HT-29 (cell line): ENCODE data around the gene ARRDC3. TPM values are rescaled to one million over a fixed set of nuclear protein-coding genes. Genes with fewer than 3 reads are reported as not detected.

Experiments
- DNase-seq: peaks from one replicate; pipeline ENCODE4 v3.0.0-alpha.2; 2015; ENCODE audit warnings: low spot score
- total RNA-seq: library from RNA; depleted of rRNA; stranded (reverse); fragments of >200 nt; shearing (Covaris generic); gene quantifications from 2 replicates; pipeline ENCODE4 v1.2.3, GENCODE V29; 2014

Gene ARRDC3
- total RNA-seq, 1 experiment from 2014 or later = 32.0 TPM

DNA sequence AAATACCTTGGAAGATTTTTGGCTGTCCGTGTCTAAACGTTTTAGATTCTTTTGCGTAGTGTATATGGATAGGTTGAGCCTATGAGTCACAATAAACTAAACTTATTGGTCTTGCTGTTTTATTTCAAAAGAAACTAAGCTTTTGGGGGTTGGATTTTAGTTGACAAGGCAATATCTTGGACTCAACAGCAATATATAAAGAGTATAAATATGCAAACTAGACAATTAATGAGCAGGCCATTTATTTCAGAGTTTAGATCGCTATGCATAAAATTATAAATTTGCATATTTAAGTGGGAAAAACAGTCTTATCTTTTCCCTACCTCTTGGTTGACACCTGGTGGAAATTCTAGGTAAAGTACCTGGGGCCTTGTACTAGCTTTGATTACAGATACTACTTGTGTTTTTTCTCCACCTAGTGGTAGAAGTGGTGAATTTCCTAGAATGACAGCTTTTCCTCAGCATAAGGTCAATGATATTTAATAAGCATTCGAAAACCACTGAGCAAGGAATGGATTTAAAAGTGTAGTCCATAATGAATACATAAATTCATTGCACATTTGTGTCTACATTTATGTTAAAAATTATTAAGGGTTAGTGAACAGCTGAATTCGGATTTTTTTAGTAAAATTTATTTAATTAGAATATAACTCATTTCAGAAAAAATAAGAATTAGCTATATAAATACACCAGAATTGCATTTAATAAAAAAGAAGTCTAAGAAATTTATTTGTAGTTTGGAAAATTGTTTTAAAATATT, 1.7 kb upstream of the ARRDC3 start:
- peak; percentile 95 for DNase-seq

DNA sequence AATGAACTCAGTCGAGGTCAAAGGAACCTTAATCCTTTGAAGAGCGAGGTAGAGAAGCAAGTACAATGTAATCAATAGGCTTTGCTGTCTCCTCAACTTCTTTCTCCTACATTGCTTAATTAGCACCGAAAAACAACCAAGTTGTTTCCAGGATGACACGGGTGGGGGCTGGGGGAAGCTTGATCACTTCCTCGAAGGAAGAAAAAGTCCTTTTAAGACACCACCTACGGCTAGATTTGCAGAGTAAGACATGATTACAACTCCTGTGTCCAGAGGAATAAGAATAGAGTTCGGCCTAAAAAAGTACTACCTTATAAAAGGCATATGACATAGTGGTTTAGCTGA, 811 bp upstream of the ARRDC3 start:
- no peak for DNase-seq

DNA sequence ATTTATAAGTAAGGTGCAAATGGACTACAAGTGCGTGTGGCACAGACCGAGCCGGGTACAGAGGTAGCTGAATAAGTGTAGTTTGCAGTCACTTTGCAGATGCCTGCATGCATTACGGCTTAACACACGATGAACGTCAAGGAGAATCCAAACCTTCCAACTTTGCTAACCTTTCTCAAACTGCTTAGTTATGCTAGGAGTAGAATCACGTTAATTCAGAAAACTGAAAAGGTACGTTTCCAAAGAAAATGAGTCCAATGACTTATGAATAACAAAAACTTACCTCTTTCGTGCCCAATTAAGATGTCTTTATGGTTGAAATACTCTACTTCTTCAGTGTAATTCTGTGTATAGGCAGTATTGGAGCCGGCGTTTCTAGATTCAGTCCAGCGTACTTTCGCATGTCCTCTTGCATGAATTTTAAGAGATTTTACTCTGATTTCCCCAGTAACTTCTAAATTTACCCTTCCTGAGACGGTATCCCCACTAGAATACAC, 539 bp downstream of the ARRDC3 start:
- DNase-seq = peak; percentile 84

DNA sequence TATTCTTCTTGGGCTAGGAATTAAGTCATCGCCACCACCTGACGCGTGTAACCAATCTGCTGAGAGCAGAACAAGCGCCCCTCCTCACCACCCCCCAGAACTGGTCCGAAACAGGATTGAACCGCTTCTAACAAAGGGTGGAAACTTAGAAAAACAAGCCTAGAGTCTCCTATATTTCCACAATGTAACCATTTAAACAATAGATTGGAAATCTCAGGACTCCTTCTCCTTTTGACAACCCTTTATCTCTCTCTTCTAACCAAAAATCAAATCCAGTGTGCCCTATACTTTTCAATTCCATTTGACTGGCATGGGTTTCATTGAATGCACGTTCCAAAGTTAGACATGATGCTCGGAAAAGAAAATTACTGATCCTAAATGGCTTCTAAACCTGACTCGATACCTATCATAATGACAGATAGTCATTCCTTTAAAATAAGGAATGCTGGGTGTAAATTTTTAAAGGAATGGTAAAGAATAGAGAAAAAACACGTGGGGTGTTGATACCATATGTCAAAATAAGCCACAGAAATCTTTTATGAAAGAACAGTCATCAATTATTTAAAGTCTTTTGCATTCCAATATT, 1.2 kb downstream of the ARRDC3 start:
- DNase-seq = peak; percentile 87

DNA sequence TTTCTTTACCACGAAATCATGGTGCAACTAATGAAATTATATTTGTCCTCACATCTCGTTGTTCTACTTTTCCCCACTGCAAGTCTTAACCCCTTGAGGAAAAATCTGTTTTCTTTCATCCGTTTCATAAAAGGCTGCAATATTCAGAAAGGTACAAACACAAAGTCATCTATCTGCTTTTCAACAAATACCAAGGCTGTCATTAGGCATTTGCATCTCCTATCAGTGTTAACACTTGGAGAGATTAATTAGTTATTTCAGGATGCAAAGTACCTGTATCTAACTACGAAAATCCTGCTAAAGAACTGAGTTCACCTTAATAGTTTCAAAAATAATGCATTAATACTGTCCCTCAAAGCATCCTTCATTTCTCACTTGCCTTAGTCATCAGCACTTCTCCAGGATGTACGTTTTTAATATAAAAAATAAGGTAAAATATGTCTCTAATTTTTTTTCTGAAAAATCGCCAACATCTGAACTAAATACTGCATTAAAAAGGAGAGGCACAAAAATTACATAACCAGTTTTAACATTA, 1.8 kb downstream of the ARRDC3 start:
- DNase-seq = no peak

DNA sequence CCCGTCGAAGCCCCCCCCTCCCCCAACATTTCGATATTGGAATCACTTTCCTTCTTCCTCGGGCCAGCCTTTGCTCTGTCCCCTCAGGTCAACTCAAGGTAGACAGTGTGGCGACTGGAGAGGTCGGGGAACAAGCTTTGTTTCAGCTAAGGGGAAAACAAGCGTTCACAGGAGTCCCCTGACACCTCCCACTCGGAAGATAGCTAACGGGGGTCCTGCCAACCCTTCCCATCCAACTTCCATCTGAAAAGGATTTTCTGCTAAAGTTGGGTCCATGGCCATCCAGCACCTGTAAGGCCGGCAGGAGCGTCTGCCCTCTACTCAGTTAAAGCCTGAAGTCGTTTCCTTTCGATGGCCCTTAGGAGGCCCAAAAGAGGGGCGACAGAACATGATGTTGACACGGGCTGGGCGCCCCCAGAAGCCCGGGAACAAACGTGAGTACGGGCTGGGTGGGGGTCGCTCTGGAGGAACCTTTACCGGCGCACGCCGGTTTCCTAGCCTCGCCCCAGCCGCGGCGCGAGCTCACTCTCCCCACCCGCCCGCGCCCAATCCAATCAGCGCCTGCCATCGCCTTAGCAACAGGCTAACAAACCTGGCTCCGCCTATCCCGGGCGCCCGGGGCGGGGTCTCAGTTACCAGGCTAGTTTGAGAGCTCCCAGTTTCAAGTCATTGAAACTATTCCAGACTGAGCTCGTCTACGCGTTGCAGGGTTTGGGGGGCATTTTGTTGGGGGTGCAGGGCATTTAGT, 2.5 kb downstream of the ARRDC3 start:
- peak; percentile 99 for DNase-seq

DNA sequence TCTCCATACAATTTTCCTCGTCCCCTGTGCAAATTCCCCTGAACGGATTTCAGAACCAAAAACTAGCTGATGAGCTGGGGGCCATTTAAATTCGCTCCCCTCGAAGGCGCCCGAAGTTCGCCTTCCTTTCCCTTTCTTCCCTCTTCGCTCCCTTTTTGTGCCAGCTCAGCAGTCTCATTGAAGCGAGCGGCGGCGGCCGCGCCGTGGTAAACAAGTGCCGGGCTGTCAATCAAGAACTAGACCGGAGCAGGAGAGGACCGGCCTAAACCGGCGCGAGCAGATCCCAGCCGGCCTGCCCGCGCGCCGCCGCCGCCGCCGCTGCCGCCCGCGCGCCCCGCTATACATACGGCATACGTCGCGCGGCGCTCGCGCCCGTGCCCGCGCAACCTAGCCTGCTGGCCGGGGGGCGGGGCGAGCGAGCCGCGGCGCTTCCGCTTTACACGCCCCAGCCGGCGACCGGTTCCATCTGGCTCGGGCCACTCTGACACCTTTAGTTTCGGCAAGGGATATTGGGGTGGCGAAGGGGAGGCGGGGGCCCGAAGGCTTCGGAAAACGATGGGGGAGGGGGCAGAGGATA, 3.1 kb downstream of the ARRDC3 start:
- DNase-seq = peak; percentile 95

DNA sequence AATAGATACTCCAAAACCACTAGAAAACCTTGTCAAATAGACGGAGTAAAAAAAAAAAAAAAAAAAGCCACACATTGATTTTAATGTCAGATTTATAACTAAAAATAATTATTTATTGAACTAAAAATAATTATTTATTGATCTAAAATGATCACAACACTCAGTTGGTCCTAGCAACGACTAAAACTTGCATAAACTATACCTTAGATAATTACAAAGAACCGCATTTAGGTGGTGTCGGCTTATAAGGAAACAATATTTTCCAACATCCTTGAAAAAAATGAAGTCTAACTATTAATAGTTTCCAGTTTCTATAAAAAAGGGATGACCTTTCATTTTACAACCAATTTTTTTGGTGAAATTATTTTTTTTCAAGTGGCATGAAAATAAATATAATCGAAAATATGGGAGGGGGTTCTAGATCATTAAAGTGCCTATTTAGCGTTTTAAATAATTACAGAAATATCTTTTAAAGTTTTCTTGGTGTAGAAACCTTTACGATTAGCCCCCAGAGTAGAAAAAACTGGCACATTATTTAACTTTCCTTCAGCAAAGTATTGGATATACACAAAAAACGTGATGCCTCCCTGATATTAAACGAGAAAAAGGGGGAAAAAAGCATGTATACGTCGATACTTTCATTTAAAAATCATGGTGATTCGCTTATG, 3.7 kb downstream of the ARRDC3 start:
- DNase-seq = no peak

DNA sequence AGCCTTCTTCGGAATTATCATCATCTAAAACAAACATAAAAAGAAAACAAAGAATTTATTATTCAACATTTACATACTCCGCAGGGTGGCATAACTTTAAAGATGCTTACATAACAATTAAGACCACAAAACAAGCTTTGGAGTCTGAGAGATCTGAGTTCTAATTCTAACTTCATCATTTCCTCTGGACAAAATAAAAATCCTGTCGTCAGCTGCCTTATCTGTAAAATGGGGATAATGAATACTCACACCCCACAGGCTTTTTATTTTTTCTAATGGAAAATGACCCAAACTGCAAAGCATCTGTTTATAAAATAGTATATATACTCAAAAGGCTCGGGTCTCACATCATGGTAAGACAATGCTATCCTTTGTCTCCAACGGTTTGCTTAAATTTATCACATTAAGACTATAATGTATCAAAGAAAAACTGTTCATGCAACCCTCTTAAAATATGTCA, 4.3 kb downstream of the ARRDC3 start:
- peak; percentile 42 for DNase-seq

DNA sequence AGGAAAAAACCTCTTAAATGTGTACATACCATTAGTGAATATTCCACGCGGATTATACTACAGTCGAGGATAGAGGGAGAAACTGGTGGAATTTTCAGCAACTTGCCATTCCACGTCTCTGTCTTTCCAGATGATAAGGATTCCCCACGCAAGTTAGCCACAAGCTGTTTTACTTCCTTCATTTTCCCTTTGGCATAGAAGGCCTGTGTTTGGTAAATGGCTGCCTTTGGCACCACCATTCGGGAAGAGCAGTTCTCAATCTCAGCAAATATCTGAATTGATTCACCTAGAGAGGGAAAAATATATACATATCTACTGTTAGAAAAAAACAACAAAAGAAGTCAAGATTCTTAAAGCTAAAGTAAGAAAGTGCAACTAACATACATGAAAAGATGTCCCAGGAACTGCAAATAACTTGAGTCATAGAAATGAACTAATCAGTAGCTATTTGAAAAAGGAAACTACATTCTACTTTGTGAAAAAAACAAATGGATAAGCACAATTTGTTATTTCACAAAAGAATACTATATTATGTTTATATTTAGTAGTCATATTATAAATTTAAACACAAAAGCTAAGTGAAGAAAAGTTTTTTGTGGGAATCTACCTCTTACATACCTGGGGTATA, 8.1 kb downstream of the ARRDC3 start:
- DNase-seq = no peak

DNA sequence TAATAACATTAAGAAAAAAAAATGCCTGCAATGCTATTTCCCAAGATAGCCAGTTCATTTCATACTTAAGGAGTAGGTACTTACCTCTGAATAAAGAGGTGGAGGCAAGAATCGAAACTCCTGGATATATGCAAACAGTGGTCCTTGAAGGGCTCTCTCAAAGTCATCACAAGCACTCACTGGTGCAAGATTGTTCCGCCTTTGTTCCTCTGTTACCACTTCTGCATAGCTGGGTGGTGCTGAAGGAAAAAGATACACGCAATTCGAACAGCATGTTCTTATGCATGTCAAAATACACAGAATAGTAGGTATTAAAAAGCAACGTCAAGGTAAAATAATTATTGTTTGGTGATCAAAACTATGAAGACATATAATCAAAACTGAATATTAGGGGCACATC, 9.5 kb downstream of the ARRDC3 start:
- no peak for DNase-seq

DNA sequence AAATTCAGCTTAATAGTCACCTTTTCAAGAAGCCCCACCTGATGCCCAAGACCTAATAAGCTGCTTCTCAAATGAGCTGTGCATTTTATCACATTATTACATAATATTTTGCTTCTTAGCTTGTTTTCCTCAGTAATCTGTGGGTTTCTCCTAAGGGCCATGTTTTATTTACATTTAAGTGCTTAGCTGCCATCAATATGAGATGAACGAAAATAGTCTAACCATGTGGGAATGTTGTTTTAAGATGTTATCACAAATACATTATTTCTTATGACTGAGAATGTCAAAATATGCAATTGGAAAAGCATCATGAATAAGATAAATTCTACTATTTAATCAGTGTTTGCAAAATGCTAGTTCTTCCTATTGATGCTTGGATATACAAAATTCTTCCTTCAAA, 10.1 kb downstream of the ARRDC3 start:
- DNase-seq = no peak

DNA sequence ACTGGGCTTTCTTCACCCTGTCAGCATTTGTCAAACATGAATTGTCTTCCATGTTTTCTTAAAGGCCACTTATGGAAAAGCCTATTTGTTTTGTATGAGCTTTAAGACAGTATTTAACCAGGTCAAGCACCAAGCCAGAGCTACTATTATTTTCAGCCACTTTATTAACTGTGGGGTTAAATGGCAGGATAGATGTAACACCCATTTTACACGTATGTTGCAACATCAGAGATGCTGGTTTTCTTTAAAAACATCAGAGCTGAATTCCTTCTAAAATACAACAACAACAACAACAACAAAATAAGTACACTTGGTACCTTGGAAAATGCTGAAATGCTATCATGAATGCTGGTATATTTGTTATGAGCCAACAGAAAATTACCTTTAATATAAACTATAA, 13.6 kb downstream of the ARRDC3 start:
- DNase-seq = no peak

DNA sequence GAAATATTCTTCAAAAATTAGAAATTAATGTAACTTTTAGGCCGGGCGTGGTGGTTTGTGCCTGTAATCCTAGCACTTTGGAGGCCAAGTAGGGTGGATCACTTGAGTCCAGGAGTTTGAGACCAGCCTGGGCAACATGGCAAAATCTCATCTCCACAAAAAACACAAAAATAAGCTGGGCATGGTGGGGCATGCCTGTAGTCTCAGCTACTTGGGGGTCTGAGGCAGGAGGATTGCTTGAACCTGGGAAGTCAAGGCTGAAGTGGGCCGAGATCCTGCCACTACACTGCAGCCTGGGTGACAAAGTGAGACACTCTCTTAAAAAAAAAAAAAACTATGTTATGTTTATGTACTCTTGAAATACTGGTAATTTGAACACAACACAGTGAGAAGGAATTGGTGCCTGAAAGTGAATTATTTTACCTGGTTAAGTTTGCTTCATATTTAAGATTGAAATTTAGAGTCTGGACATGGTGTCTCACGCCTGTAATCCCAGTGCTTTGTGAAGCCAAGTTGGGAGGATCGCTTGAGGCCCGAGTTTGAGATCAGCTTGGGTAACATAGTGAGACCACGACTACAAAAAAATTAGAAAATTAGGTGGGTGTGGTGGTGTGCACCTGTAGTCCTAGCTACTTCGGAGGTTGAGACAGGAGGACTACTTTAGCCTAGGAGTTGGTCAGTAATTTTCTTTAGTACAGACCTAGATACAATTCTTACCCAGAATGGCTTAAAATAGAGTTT, 15.0 kb downstream of the ARRDC3 start:
- DNase-seq = no peak

DNA sequence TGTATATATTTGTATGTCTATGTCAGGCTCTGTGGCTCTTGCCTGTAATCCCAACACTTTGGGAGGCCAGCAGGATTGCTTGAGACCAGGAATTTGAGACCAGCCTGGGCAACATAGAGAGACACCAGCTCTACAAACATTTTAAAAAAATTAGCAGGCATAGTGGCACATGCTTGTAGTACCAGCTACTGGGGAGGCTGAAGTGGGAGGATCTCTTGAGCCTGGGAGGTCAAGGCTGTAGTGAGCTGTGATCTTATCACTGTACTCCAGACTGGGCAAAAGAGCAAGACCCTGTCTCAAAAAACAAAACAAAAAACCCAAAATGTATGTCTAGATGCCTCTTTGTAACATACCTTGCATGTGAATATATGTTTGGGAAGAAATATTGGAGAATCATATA, 15.8 kb downstream of the ARRDC3 start:
- DNase-seq = no peak

DNA sequence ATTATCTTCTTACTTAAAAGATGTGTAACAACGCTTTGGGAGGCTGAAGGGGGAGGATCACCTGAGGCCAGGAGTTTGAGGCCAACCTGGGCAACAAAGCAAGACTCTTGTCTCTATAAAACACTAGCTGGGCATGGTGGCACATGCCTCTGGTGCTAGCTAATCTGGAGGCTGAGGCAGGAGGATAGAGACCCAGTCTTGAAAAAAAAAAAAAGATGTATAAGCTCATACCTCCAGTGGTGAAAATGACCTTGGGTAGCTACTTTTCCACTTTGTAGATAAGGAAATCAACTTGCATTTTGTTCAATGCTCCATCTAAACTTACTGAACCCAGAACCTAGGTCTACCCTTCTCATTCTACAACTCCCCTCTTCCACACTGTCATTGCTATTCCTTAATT, 16.6 kb downstream of the ARRDC3 start:
- no peak for DNase-seq

DNA sequence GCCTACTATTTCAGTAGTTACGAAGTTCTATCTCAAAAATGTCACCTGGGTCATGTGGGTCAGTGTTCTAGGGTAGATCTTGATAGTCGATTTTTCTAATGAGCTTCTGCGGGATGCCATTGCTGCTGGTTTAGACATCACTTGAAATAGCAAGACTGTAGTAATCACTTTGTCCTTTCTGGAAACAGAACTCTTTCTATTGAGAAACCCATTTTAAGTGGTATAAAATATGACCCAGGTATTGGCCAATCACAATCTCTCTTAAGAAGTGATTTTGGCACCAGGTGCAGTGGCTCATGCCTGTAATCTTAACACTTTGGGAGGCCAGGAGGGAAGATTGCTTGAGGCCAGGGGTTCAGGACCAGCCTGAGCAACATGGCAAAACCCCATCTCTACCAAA, 17.6 kb downstream of the ARRDC3 start:
- no peak for DNase-seq

DNA sequence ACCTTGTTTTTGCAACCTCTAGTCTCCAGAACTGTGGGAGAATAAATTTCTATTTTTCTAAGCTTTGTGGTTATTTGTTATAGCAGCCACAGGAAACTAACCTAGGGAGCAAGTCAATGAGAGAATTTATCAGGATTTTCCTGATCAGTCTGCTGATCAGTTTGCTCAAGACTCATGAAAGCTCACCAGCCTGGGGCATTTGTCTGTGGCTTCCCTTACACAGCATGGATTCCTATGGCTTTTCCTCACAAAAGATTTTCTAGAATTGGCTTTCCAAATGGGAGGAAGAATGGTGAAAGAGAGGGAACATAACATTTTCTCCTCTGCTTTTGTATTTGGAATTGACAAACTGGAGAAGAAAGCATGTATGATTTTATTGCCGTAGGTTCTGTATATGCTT, 20.2 kb downstream of the ARRDC3 start:
- DNase-seq = no peak

DNA sequence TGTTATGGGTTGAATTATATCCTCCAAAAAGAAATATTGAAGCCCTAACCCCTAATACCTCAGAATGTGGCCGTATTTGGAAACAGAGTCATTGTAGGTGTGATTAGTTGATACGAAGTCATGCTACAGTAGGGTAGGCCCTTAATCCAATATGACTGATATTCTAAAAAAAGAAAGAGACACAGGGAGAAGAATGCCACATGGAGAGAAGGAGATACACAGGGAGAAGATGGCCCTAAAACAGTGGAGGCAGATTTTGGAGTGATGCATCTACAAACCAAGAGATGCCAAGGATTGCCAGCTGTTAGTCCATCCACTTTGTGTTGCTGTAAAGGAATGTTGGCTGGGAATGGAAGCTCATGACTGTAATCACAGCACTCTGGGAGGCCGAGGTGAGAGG, 21.3 kb downstream of the ARRDC3 start:
- DNase-seq = no peak

DNA sequence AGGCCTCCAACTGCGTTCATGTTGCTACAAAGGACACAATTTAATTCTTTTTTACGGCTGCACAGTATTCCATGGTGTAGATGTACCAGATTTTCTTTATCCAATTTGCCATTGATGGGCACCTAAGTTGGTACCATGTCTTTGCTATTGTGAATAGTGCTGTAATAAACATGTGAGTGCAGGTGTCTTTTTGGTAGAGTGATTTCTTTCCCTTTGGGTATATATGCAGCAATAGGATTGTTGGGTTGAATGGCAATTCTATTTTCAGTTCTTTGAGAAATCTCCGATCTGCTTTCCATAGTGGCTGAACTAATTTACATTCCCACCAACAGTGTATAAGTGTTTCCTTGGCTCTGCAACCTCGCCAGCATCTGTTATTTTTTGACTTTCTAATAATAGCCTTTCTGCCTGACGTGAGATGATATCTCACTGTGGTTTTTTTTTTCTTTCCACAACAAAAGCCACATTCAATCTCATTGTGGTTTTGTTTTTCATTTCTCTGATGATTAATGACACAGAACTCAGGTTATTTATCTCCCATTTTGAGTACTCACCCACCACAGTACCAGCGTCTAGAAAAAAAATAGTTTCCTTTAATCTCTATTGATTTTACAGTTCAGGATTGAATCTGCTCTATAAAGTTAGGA, 21.9 kb downstream of the ARRDC3 start:
- no peak for DNase-seq
